ENCODE measurements around the gene STUM.

The STUM gene

DNA sequence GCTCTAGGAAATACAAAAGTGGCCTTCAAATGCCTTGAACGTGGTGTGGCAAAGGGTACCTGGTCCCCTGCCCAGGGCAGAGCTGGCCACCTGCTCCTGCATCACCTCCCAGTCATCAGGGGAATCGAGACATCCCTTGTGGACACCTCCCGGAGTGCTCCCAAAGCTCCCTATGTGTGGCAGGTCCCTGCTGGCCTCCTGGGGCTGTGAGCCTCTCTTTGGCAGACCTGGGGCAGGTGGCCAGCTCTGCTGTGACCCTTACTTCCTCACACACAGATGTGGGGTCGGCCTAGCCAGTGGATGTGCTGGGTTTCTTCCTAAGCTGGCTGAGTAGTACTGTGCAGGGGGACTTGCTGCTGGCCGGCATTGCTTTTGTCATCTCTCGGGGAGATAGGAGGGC lies 104.0 kb downstream of the STUM start:
- H3K27me3 ChIP-seq (ENCODE audit: low read length) = no peaks in the 10 kb centered on the region
- H3K9ac ChIP-seq (ENCODE audit: low read length) = peak overlapping the region; percentile 63
- H3K4me2 ChIP-seq (ENCODE audit: low read depth, low read length, poor library complexity, severe bottlenecking) = peak overlapping the region; percentile 79
- no peaks in the 10 kb centered on the region for H3K9me3 ChIP-seq (ENCODE audit: insufficient read depth, low read length)
- no peak for TF ChIP-seq EZH2phosphoT487 (conservative IDR thresholded peaks at IDR 0.05; ENCODE audit: low read length)
- TF ChIP-seq, protein P1, sequence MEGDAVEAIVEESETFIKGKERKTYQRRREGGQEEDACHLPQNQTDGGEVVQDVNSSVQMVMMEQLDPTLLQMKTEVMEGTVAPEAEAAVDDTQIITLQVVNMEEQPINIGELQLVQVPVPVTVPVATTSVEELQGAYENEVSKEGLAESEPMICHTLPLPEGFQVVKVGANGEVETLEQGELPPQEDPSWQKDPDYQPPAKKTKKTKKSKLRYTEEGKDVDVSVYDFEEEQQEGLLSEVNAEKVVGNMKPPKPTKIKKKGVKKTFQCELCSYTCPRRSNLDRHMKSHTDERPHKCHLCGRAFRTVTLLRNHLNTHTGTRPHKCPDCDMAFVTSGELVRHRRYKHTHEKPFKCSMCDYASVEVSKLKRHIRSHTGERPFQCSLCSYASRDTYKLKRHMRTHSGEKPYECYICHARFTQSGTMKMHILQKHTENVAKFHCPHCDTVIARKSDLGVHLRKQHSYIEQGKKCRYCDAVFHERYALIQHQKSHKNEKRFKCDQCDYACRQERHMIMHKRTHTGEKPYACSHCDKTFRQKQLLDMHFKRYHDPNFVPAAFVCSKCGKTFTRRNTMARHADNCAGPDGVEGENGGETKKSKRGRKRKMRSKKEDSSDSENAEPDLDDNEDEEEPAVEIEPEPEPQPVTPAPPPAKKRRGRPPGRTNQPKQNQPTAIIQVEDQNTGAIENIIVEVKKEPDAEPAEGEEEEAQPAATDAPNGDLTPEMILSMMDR (IDR thresholded peaks at IDR 0.05; ENCODE audit: insufficient read depth, low read length, poor library complexity, severe bottlenecking) = no peak
- H3F3A ChIP-seq (ENCODE audit: insufficient read depth) = peaks cover 26% of the 10 kb centered on the region
- no peaks in the 10 kb centered on the region for H4K20me1 ChIP-seq (ENCODE audit: low read depth, low read length)
- no peaks in the 10 kb centered on the region for H3K36me3 ChIP-seq (ENCODE audit: low read length)
- no peaks in the 10 kb centered on the region for H3K9me2 ChIP-seq (replicated peaks; ENCODE audit: insufficient read depth, low read length)
- H3K27ac ChIP-seq (ENCODE audit: low read depth, low read length) = peak overlapping the region; percentile 92; the same call in 1 of the 2 replicates
- H3K79me2 ChIP-seq (ENCODE audit: insufficient read depth, low read length) = peaks cover 4% of the 10 kb centered on the region; the same call in 1 of the 2 replicates
- no peak overlapping the region for H2AFZ ChIP-seq (ENCODE audit: low read depth, low read length, severe bottlenecking)
- H3K4me3 ChIP-seq (ENCODE audit: insufficient read depth, low read length, poor library complexity, severe bottlenecking) = no peak overlapping the region

DNA sequence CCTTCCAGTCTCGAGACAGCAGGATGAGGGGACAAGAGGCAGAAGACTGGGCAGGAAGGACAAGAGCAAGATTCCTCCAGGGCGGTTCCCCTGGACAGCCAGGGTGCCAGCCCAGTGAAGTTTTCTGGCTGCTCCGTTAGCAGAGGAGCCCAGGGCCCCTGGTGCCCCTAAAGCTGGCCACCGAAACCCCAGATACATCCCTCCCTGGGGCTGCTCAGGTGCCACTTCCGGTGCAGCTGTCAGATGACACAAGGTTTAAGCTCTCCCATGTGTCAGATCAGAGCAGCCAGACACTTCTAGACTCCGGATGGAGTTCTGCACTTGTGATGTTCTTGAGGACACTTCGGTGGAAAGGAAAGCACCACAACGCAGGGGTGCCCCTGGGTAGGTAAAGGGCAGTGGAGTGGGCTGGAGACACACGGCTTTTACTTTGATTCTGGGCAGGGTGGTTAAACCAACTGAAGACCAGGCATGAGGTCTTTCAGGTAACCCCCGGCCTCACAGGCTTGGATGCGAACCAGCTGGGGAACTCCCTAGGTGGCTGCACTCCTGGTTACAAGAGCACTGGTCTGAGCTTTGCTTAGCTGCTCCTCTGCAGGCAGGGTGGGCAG lies 104.9 kb downstream of the STUM start:
- peak overlapping the region; percentile 79 for H3K4me2 ChIP-seq (ENCODE audit: low read depth, low read length, poor library complexity, severe bottlenecking)
- H3K9me3 ChIP-seq (ENCODE audit: insufficient read depth, low read length) = no peaks in the 10 kb centered on the region
- H3K79me2 ChIP-seq (ENCODE audit: insufficient read depth, low read length) = peaks cover 4% of the 10 kb centered on the region; the same call in 1 of the 2 replicates
- H2AFZ ChIP-seq (ENCODE audit: low read depth, low read length, severe bottlenecking) = no peak overlapping the region
- no peaks in the 10 kb centered on the region for H3K27me3 ChIP-seq (ENCODE audit: low read length)
- no peaks in the 10 kb centered on the region for H3K36me3 ChIP-seq (ENCODE audit: low read length)
- TF ChIP-seq, protein P1 (IDR thresholded peaks at IDR 0.05; ENCODE audit: insufficient read depth, low read length, poor library complexity, severe bottlenecking) = no peak
- TF ChIP-seq EZH2phosphoT487 (conservative IDR thresholded peaks at IDR 0.05; ENCODE audit: low read length) = no peak
- no peaks in the 10 kb centered on the region for H3K9me2 ChIP-seq (replicated peaks; ENCODE audit: insufficient read depth, low read length)
- H4K20me1 ChIP-seq (ENCODE audit: low read depth, low read length) = no peaks in the 10 kb centered on the region
- peak overlapping the region; percentile 92; the same call in 1 of the 2 replicates for H3K27ac ChIP-seq (ENCODE audit: low read depth, low read length)
- H3K9ac ChIP-seq (ENCODE audit: low read length) = peak overlapping the region; percentile 63
- H3K4me3 ChIP-seq (ENCODE audit: insufficient read depth, low read length, poor library complexity, severe bottlenecking) = peak overlapping the region; percentile 42
- peaks cover 27% of the 10 kb centered on the region for H3F3A ChIP-seq (ENCODE audit: insufficient read depth)

DNA sequence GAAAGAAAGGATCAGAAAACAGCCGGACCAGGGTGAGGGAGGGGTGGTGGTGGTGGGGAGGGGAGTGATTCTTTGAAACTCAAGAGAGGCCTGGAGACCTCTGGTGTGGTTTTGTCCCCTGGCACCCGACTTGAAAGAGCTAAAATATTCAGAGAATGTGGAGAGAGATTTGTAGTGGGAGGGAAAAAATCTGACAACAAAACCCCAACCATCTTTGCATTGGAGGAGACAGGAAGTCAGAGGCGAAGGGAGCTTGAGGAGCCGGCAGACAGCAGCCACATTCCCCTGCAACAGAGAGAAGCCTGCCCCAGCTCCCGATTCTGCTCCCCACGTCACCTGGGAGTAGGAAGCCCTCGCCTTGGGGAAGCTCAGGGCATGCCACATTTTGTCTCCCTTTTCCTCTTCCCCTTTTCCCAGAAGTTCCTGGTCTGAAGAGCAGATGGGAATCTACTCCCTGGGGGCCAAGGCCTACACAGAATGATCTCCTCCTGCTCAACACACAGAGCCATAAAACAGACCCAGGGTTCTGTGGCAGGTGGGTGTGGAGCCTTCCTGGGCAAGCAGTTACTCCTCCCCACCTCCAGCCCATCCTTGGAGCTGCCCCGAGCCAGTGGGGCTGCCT lies 105.6 kb downstream of the STUM start:
- H3K9me2 ChIP-seq (replicated peaks; ENCODE audit: insufficient read depth, low read length) = no peaks in the 10 kb centered on the region
- no peak overlapping the region for H2AFZ ChIP-seq (ENCODE audit: low read depth, low read length, severe bottlenecking)
- H3K4me3 ChIP-seq (ENCODE audit: insufficient read depth, low read length, poor library complexity, severe bottlenecking) = peak overlapping the region; percentile 42
- no peaks in the 10 kb centered on the region for H3K27me3 ChIP-seq (ENCODE audit: low read length)
- peaks cover 27% of the 10 kb centered on the region for H3F3A ChIP-seq (ENCODE audit: insufficient read depth)
- peak overlapping the region; percentile 79 for H3K4me2 ChIP-seq (ENCODE audit: low read depth, low read length, poor library complexity, severe bottlenecking)
- H3K9ac ChIP-seq (ENCODE audit: low read length) = peak overlapping the region; percentile 63
- TF ChIP-seq, protein P1 (IDR thresholded peaks at IDR 0.05; ENCODE audit: insufficient read depth, low read length, poor library complexity, severe bottlenecking) = no peak
- TF ChIP-seq EZH2phosphoT487 (conservative IDR thresholded peaks at IDR 0.05; ENCODE audit: low read length) = no peak
- H3K27ac ChIP-seq (ENCODE audit: low read depth, low read length) = peak overlapping the region; percentile 92; the same call in 1 of the 2 replicates
- H3K79me2 ChIP-seq (ENCODE audit: insufficient read depth, low read length) = peaks cover 4% of the 10 kb centered on the region; the same call in 1 of the 2 replicates
- H3K36me3 ChIP-seq (ENCODE audit: low read length) = no peaks in the 10 kb centered on the region
- H4K20me1 ChIP-seq (ENCODE audit: low read depth, low read length) = no peaks in the 10 kb centered on the region
- no peaks in the 10 kb centered on the region for H3K9me3 ChIP-seq (ENCODE audit: insufficient read depth, low read length)

Data from SU-DHL-6 (cell line).